GM19468 (cell line): ENCODE measurements around the gene GJB1.
"Not testable (repeated sequence)": the region's sequence is repeated elsewhere in the genome, so short reads cannot be mapped to it uniquely, and the experiment has no call there.

Experiments
- ATAC-seq: cut with Tn5 transposase; IDR thresholded peaks from one replicate; pipeline ENCODE4 v1.9.1; 2021; ENCODE audit warnings: mild to moderate bottlenecking, moderate library complexity, moderate number of reproducible peaks; ENCODE audit not compliant: unreplicated experiment; ENCODE audit errors: extremely low read depth

GJB1 gene

GRCh38 chrX:71222929-71223328 is at the start of gene GJB1:
Gene GJB1, plus strand, starts transcription at chrX:71223224. Its CDS starts 484 bp downstream, at chrX:71223708.
- no peak for ATAC-seq

- no peak for ATAC-seq
Observed at GRCh38 chrX:71173440-71173839, 49.6 kb upstream of the GJB1 start.

- no peak for ATAC-seq
Observed at GRCh38 chrX:71174795-71175194, 48.2 kb upstream of the GJB1 start.

- ATAC-seq, result no peak
Observed at GRCh38 chrX:71175531-71175930, 47.5 kb upstream of the GJB1 start.

- no peak for ATAC-seq
Observed at GRCh38 chrX:71177327-71177726, 45.7 kb upstream of the GJB1 start.

- ATAC-seq, result no peak
Observed at GRCh38 chrX:71178908-71179307, 44.1 kb upstream of the GJB1 start.

- ATAC-seq, result not testable (repeated sequence)
Observed at GRCh38 chrX:71180579-71181265, 42.3 kb upstream of the GJB1 start.

- no peak for ATAC-seq
Observed at GRCh38 chrX:71181558-71181909, 41.5 kb upstream of the GJB1 start.

GRCh38 chrX:71181910-71182799 is 40.9 kb upstream of the GJB1 start:
- ATAC-seq, result peak; percentile 76

- ATAC-seq, result no peak
Observed at GRCh38 chrX:71182871-71183270, 40.2 kb upstream of the GJB1 start.

- no peak for ATAC-seq
Observed at GRCh38 chrX:71183341-71183740, 39.7 kb upstream of the GJB1 start.

- ATAC-seq, result no peak
Observed at GRCh38 chrX:71184092-71184491, 38.9 kb upstream of the GJB1 start.

GRCh38 chrX:71184803-71185495 is 38.1 kb upstream of the GJB1 start:
- no peak for ATAC-seq

GRCh38 chrX:71191248-71191647 is 31.8 kb upstream of the GJB1 start:
- no peak for ATAC-seq

- no peak for ATAC-seq
Observed at GRCh38 chrX:71195964-71196649, 26.9 kb upstream of the GJB1 start.

- ATAC-seq, result peak; percentile 49
Observed at GRCh38 chrX:71198066-71198465, 25.0 kb upstream of the GJB1 start.

GRCh38 chrX:71199252-71200008 is 23.6 kb upstream of the GJB1 start:
- no peak for ATAC-seq

GRCh38 chrX:71210816-71211215 is 12.2 kb upstream of the GJB1 start:
- no peak for ATAC-seq

GRCh38 chrX:71212536-71212935 is 10.5 kb upstream of the GJB1 start:
- ATAC-seq, result no peak

GRCh38 chrX:71214152-71214551 is 8.9 kb upstream of the GJB1 start:
- no peak for ATAC-seq
